ENCODE data around the gene KICS2. TPM values are rescaled to one million over a fixed set of nuclear protein-coding genes. Genes with fewer than 3 reads are reported as not detected.

The KICS2 gene
- polyA plus RNA-seq, 1 experiment: 3.3 TPM

GRCh38 chr12:64187794-64188193 is 34.3 kb downstream of the KICS2 start:
- Histone ChIP-seq H3K27me3 (ENCODE audit: control insufficient read depth, insufficient read depth, low read length) (no peaks in the 10 kb centered on the region), H3K27ac (ENCODE audit: low read depth, low read length) (no peak overlapping the region), H3K4me3 (ENCODE audit: low read depth, low read length) (no peak overlapping the region), H3K9me3 (ENCODE audit: control insufficient read depth, insufficient read depth, low read length) (no peaks in the 10 kb centered on the region)
- POLR2A ChIA-PET: no interaction called here
- TF ChIP-seq CTCF (IDR thresholded peaks at IDR 0.05; ENCODE audit: low read depth, low read length): no peak
- CTCF ChIA-PET: no interaction called here
- no peak for DNase-seq (ENCODE audit: low read depth, low spot score)

GRCh38 chr12:64187370-64187769 is 34.7 kb downstream of the KICS2 start:
- POLR2A ChIA-PET: no interaction called here
- Histone ChIP-seq H3K27ac (ENCODE audit: low read depth, low read length) (peak overlapping the region; percentile 41), H3K9me3 (ENCODE audit: control insufficient read depth, insufficient read depth, low read length) (no peaks in the 10 kb centered on the region), H3K4me3 (ENCODE audit: low read depth, low read length) (no peak overlapping the region), H3K27me3 (ENCODE audit: control insufficient read depth, insufficient read depth, low read length) (no peaks in the 10 kb centered on the region)
- TF ChIP-seq CTCF (IDR thresholded peaks at IDR 0.05; ENCODE audit: low read depth, low read length): no peak
- CTCF ChIA-PET: no interaction called here
- DNase-seq (ENCODE audit: low read depth, low spot score): no peak

GRCh38 chr12:64186789-64187188 is 35.3 kb downstream of the KICS2 start:
- POLR2A ChIA-PET: no interaction called here
- CTCF ChIA-PET: no interaction called here
- no peaks in the 10 kb centered on the region for H3K27me3 ChIP-seq (ENCODE audit: control insufficient read depth, insufficient read depth, low read length)
- H3K27ac ChIP-seq (ENCODE audit: low read depth, low read length): peak overlapping the region; percentile 41
- no peaks in the 10 kb centered on the region for H3K9me3 ChIP-seq (ENCODE audit: control insufficient read depth, insufficient read depth, low read length)
- TF ChIP-seq CTCF (IDR thresholded peaks at IDR 0.05; ENCODE audit: low read depth, low read length): no peak
- DNase-seq (ENCODE audit: low read depth, low spot score): no peak
- H3K4me3 ChIP-seq (ENCODE audit: low read depth, low read length): no peak overlapping the region

- CTCF ChIA-PET: interaction anchor here (0.6 kb wide), 1 partner anchor 17 kb away, joined by 5 read pairs; no protein-coding TSS in a partner anchor
- no peaks in the 10 kb centered on the region for H3K9me3 ChIP-seq (ENCODE audit: control insufficient read depth, insufficient read depth, low read length)
- TF ChIP-seq CTCF (IDR thresholded peaks at IDR 0.05; ENCODE audit: low read depth, low read length): no peak
- DNase-seq (ENCODE audit: low read depth, low spot score): no peak
- no peak overlapping the region for H3K27ac ChIP-seq (ENCODE audit: low read depth, low read length)
- no peaks in the 10 kb centered on the region for H3K27me3 ChIP-seq (ENCODE audit: control insufficient read depth, insufficient read depth, low read length)
- POLR2A ChIA-PET: no interaction called here
- H3K4me3 ChIP-seq (ENCODE audit: low read depth, low read length): no peak overlapping the region
Measured at GRCh38 chr12:64184216-64184615, 37.9 kb downstream of the KICS2 start.

- ChIA-PET CTCF (interaction anchor here (0.6 to 1.5 kb wide), 12 partner anchors 10 to 368 kb away, joined by 3 to 8 read pairs (median 4); no protein-coding TSS in a partner anchor), POLR2A (interaction anchor here (0.5 to 1.3 kb wide), 6 partner anchors 10 to 513 kb away, joined by 3 to 8 read pairs (median 4); partner anchors contain the start of genes DPY19L2, KICS2 and SRGAP1)
- peak overlapping the region; percentile 98 for H3K27ac ChIP-seq (ENCODE audit: low read depth, low read length)
- H3K4me3 ChIP-seq (ENCODE audit: low read depth, low read length): peak overlapping the region; percentile 5; the same call in 1 of the 2 replicates
- peak; percentile 91 for DNase-seq (ENCODE audit: low read depth, low spot score)
- peak; percentile 67 for TF ChIP-seq CTCF (IDR thresholded peaks at IDR 0.05; ENCODE audit: low read depth, low read length)
- no peaks in the 10 kb centered on the region for H3K27me3 ChIP-seq (ENCODE audit: control insufficient read depth, insufficient read depth, low read length)
- no peaks in the 10 kb centered on the region for H3K9me3 ChIP-seq (ENCODE audit: control insufficient read depth, insufficient read depth, low read length)
Measured at GRCh38 chr12:64181430-64182291, 40.4 kb downstream of the KICS2 start.
